ENCODE results near the gene PLEKHH1.

DNA sequence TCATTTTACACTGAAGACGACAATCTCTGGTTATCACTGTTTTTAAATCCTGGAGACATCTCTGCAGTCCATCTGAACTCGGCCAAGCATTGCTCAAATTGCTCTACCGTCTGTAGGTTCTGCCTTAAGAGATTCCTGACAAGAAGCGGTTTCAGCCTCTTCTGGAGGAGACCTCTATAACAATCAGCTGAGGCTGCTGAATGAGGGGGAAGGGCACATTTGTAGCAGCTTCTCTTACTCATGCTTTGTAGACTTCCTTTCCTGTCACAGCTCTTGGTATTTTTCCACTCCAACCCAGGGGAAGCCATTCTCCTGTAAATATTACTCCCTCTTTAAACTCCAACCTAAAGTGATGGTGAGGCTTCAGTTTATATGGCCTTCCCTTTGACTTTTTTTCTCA, 89.6 kb downstream of the PLEKHH1 start:
- TF ChIP-seq, protein P1, sequence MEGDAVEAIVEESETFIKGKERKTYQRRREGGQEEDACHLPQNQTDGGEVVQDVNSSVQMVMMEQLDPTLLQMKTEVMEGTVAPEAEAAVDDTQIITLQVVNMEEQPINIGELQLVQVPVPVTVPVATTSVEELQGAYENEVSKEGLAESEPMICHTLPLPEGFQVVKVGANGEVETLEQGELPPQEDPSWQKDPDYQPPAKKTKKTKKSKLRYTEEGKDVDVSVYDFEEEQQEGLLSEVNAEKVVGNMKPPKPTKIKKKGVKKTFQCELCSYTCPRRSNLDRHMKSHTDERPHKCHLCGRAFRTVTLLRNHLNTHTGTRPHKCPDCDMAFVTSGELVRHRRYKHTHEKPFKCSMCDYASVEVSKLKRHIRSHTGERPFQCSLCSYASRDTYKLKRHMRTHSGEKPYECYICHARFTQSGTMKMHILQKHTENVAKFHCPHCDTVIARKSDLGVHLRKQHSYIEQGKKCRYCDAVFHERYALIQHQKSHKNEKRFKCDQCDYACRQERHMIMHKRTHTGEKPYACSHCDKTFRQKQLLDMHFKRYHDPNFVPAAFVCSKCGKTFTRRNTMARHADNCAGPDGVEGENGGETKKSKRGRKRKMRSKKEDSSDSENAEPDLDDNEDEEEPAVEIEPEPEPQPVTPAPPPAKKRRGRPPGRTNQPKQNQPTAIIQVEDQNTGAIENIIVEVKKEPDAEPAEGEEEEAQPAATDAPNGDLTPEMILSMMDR (IDR thresholded peaks at IDR 0.05), result no peak
- TF ChIP-seq POLR2A (IDR thresholded peaks at IDR 0.05), result no peak
